ENCODE measurements around the gene NUP58. TPM values are rescaled to one million over a fixed set of nuclear protein-coding genes. Genes with fewer than 3 reads are reported as not detected.

Gene NUP58
- total RNA-seq, 2 experiments from 2014 or later, result 140 to 171 TPM

- ChIA-PET POLR2A (no interaction called here), CTCF (interaction anchor here (1.1 kb wide), 1 partner anchor 109 kb away, joined by 3 read pairs; no protein-coding TSS in a partner anchor)
- no peak for DNase-seq
- Mint-ChIP-seq H3K27ac (no peak overlapping the region), H3K4me1 (ENCODE audit: low read depth) (peaks cover 3% of the 10 kb centered on the region), H3K36me3 (ENCODE audit: low read depth) (peaks cover 18% of the 10 kb centered on the region), H3K27me3 (no peaks in the 10 kb centered on the region), H3K9me3 (no peaks in the 10 kb centered on the region), H3K4me3 (no peak overlapping the region)
- no peak for ATAC-seq
- intact Hi-C loops (cut with micrococcal nuclease), result loop anchor here (10.0 kb wide), 1 partner anchor 48 kb away; no protein-coding TSS in a partner anchor
- TF ChIP-seq CTCF (IDR thresholded peaks at IDR 0.05), result no peak
Observed at GRCh38 chr13:25266706-25267105, 34.7 kb upstream of the NUP58 start.

DNA sequence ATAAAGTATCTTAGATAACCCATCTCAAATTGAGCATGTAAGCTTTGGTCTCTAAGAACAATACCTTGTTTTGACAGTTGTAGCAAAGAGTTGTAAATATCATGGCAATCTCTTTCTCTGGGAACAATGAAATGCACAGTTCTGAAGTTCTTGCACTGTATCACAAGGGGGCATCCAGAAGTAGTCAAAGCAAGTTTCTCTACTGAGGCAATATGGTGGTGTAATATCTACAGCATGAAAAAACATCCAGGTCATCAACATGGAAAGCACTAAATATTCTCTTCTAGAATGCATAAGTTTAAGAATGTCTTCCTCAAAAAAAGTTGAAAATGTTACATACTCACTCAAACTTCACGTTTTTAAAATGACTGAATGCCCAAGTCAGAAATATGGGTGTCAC lies 33.7 kb upstream of the NUP58 start:
- Mint-ChIP-seq H3K9me3 (no peaks in the 10 kb centered on the region), H3K36me3 (ENCODE audit: low read depth) (peaks cover 22% of the 10 kb centered on the region), H3K27me3 (no peaks in the 10 kb centered on the region), H3K4me1 (ENCODE audit: low read depth) (peaks cover 3% of the 10 kb centered on the region), H3K4me3 (no peak overlapping the region), H3K27ac (no peak overlapping the region)
- TF ChIP-seq CTCF (IDR thresholded peaks at IDR 0.05), result peak; percentile 52
- DNase-seq (no peak), ATAC-seq (peak; percentile 70)
- ChIA-PET POLR2A (no interaction called here), CTCF (interaction anchor here (0.7 to 1.9 kb wide), 2 partner anchors 18 to 53 kb away, joined by 3 to 5 read pairs; no protein-coding TSS in a partner anchor)
- intact Hi-C loops (cut with micrococcal nuclease), result loop anchor here (10.0 kb wide), 1 partner anchor 47 kb away; no protein-coding TSS in a partner anchor

GRCh38 chr13:25268561-25268960 lies 32.9 kb upstream of the NUP58 start:
- Mint-ChIP-seq H3K27ac (no peak overlapping the region), H3K4me3 (no peak overlapping the region), H3K27me3 (no peaks in the 10 kb centered on the region), H3K4me1 (ENCODE audit: low read depth) (peaks cover 3% of the 10 kb centered on the region), H3K36me3 (ENCODE audit: low read depth) (peaks cover 16% of the 10 kb centered on the region), H3K9me3 (no peaks in the 10 kb centered on the region)
- intact Hi-C loops (cut with micrococcal nuclease), result loop anchor here (10.0 kb wide), 1 partner anchor 46 kb away; no protein-coding TSS in a partner anchor
- DNase-seq (no peak), ATAC-seq (no peak)
- ChIA-PET CTCF (interaction anchor here (0.6 to 1.9 kb wide), 3 partner anchors 11 to 19 kb away, joined by 3 to 6 read pairs (median 5); no protein-coding TSS in a partner anchor), POLR2A (no interaction called here)
- TF ChIP-seq CTCF (IDR thresholded peaks at IDR 0.05), result no peak

DNA sequence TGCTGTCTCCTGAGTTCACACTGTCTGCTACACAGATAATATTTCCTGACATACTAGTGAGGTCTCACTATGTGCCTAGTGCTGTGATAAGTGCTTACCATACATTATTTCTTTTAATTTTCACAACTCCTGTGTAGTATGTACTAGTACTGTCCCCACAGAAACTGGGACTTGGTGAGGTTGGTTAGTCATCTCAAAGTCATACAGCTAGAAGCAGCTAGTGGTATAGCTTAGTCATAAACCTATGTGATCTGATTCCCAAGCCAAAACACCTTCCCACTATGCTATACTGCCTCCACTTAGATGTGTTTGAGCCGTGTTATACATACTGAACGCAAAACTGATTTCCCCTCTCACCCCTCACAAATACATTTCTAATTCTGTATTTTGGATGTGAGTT lies 24.7 kb upstream of the NUP58 start:
- Mint-ChIP-seq H3K4me1 (ENCODE audit: low read depth) (peaks cover 53% of the 10 kb centered on the region), H3K27ac (no peak overlapping the region), H3K9me3 (no peaks in the 10 kb centered on the region), H3K27me3 (no peaks in the 10 kb centered on the region), H3K36me3 (ENCODE audit: low read depth) (peaks cover 9% of the 10 kb centered on the region), H3K4me3 (no peak overlapping the region)
- ATAC-seq (peak; percentile 86), DNase-seq (peak; percentile 40)
- intact Hi-C loops (cut with micrococcal nuclease), result no loop called here
- ChIA-PET POLR2A (interaction anchor here (2.1 kb wide), 1 partner anchor 10 kb away, joined by 13 read pairs; the partner anchor contains the start of gene MTMR6), CTCF (interaction anchor here (0.9 to 3.7 kb wide), 3 partner anchors 10 to 68 kb away, joined by 3 to 20 read pairs (median 6); partner anchors contain the start of gene MTMR6)
- no peak for TF ChIP-seq CTCF (IDR thresholded peaks at IDR 0.05)

- ATAC-seq (no peak), DNase-seq (no peak)
- intact Hi-C loops (cut with micrococcal nuclease), result no loop called here
- TF ChIP-seq CTCF (IDR thresholded peaks at IDR 0.05), result no peak
- ChIA-PET CTCF (no interaction called here), POLR2A (no interaction called here)
- Mint-ChIP-seq H3K4me1 (ENCODE audit: low read depth) (peaks cover 79% of the 10 kb centered on the region), H3K27me3 (no peaks in the 10 kb centered on the region), H3K36me3 (ENCODE audit: low read depth) (peaks cover 5% of the 10 kb centered on the region), H3K27ac (no peak overlapping the region), H3K4me3 (no peak overlapping the region), H3K9me3 (no peaks in the 10 kb centered on the region)
Observed at GRCh38 chr13:25280396-25280795, 21.0 kb upstream of the NUP58 start.
